ENCODE results near the gene APLF. TPM values are rescaled to one million over a fixed set of nuclear protein-coding genes. Genes with fewer than 3 reads are reported as not detected.

APLF gene
- total RNA-seq, 2 experiments from 2014 or later = 2.5 to 4.3 TPM

DNA sequence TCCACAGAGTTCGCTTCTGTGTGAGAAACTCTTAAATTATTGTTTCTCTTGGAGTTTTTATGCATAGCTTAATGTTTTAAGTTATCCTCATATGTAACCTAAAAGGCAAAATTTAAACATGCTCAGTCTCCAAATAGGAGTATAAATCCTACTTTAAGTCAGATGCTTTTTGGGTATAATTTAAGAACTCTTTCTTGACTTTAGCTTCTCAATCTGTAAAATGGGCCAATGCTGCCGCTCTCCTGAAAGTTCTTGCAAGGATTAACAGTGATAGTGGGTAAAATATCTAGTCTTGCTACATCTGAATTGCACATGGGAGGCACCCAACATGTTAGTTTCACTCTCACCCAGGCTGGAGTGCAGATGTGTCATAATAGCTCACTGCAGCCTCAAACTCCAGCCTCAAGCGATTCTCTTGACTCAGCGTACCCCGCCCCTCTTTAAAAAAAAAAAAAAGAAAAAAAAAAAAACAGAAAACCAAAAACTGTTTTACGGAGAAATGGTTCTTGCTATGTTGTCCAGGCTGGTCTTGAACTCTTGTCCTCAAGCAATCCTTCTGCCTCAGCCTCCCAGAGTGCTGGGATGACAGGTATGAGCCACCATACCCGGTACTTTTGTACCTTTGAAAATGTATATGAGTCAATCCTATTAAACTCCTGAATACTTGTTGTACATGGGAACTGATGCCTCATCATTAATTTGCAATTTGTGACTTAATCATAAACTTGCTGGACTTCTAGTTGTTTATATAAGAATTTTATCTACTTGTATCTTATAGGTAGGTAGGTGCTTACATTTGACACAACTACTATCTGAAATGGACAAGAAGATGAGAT is 2.1 kb upstream of the APLF start:
- peaks cover 44% of the 10 kb centered on the region for H3K4me1 Mint-ChIP-seq
- H3K27ac Mint-ChIP-seq = peak overlapping the region; percentile 93
- peak overlapping the region; percentile 93 for H3K4me3 Mint-ChIP-seq
- CTCF ChIA-PET = interaction anchor here (0.6 to 5.6 kb wide), 26 partner anchors 10 to 549 kb away, joined by 3 to 51 read pairs (median 7); partner anchors contain the start of gene ARHGAP25
- intact Hi-C loops (cut with DNase I, micrococcal nuclease) = loop anchor here (2.0 to 10.0 kb wide), 6 partner anchors 50 to 1177 kb away; partner anchors contain the start of genes AAK1 (in 1 of the 2) and ETAA1 (in 1 of the 2)
- no peaks in the 10 kb centered on the region for H3K9me3 Mint-ChIP-seq (ENCODE audit: low read depth)
- POLR2A ChIA-PET = interaction anchor here (0.6 to 1.1 kb wide), 3 partner anchors 171 to 275 kb away, joined by 3 read pairs; no protein-coding TSS in a partner anchor
- no peaks in the 10 kb centered on the region for H3K27me3 Mint-ChIP-seq
- DNase-seq (peak; percentile 74), ATAC-seq (peak; percentile 44)
- no peaks in the 10 kb centered on the region for H3K36me3 Mint-ChIP-seq (ENCODE audit: low read depth)

DNA sequence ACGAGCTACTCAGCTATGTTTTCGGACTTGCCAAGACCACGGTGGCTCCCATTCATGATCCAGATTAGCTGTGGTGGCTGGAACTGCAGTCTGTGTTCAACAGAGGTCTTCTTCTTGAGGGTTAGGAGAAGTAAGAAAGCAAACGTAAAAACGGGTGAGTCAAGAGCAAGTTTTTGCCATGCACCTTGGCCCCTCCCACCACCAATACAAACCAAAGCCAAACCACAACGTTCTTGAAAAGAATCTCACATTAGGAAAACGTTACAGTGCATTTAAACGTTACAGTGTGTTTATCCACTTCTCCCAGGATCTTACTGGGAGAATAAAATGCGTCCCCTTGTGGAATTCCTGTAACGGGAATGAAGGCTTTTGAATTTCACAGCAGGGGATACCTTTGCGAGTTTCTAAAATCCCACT is 1.0 kb upstream of the APLF start:
- Mint-ChIP-seq H3K27ac (peak overlapping the region; percentile 93), H3K4me1 (peaks cover 44% of the 10 kb centered on the region), H3K36me3 (ENCODE audit: low read depth) (no peaks in the 10 kb centered on the region), H3K27me3 (no peaks in the 10 kb centered on the region), H3K9me3 (ENCODE audit: low read depth) (no peaks in the 10 kb centered on the region), H3K4me3 (peak overlapping the region; percentile 93)
- DNase-seq (peak; percentile 80), ATAC-seq (peak; percentile 30)
- POLR2A ChIA-PET = interaction anchor here (0.9 to 1.3 kb wide), 2 partner anchors 251 to 404 kb away, joined by 5 read pairs; partner anchors contain the start of gene C1D
- CTCF ChIA-PET = interaction anchor here (0.7 to 5.6 kb wide), 20 partner anchors 9 to 459 kb away, joined by 3 to 51 read pairs (median 4); partner anchors contain the start of gene ARHGAP25
- intact Hi-C loops (cut with DNase I, micrococcal nuclease) = loop anchor here (1.0 to 10.0 kb wide), 12 partner anchors 48 to 1724 kb away; partner anchors contain the start of genes AAK1 (in 1 of the 2), ARHGAP25 (in 1 of the 2), C2orf42 (in 1 of the 2) and ETAA1 (in 1 of the 2)

DNA sequence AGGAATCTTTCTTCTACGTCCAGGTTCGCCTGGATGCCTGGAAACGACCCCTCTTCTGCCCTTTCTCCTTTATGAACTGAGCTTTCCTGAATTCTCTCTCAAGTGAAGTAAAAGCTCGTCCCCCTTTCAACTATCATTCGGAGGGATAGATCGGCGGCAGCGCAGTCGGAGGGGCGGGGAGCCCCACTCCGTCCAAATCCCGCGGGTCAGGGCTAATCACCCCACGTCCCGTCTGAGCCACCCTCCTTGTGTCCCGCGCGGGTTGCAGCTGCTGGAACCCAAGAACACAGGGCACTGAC is 658 bp upstream of the APLF start:
- Mint-ChIP-seq H3K4me3 (peak overlapping the region; percentile 93), H3K9me3 (ENCODE audit: low read depth) (no peaks in the 10 kb centered on the region), H3K27ac (peak overlapping the region; percentile 93), H3K27me3 (no peaks in the 10 kb centered on the region), H3K4me1 (peaks cover 44% of the 10 kb centered on the region), H3K36me3 (ENCODE audit: low read depth) (no peaks in the 10 kb centered on the region)
- intact Hi-C loops (cut with DNase I, micrococcal nuclease) = loop anchor here (1.0 to 10.0 kb wide), 19 partner anchors 48 to 1724 kb away; partner anchors contain the start of genes AAK1 (in 1 of the 2), ARHGAP25 (in 1 of the 2), C2orf42 (in 1 of the 2) and ETAA1 (in 1 of the 2)
- ChIA-PET CTCF (interaction anchor here (0.8 to 5.6 kb wide), 13 partner anchors 21 to 459 kb away, joined by 3 to 51 read pairs (median 5); partner anchors contain the start of gene ARHGAP25), POLR2A (interaction anchor here (0.9 to 1.3 kb wide), 2 partner anchors 250 to 404 kb away, joined by 5 read pairs; partner anchors contain the start of gene C1D)
- ATAC-seq (peak; percentile 18), DNase-seq (no peak)

DNA sequence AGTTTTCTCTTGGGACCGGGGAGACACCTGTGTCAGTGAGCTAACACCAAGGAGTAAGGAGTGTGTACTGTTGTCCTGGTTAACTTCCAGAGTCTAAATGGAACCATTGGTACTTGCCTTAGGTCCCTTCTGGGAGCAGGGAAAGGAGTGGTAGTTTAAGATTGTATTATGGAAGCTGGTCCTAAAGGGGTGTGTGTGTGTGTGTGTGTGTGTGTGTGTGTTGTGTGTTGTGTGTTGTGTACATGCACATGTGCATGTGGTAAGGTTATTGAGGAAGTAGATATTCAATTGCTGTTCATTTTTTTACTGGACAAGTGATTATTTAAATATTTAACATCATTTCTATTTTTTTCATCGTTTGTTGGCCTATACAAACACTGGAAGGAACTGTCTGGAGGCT is 1.4 kb downstream of the APLF start:
- no peak overlapping the region for H3K27ac Mint-ChIP-seq
- ATAC-seq = no peak
- H3K36me3 Mint-ChIP-seq (ENCODE audit: low read depth) = no peaks in the 10 kb centered on the region
- CTCF ChIA-PET = interaction anchor here (0.6 to 2.2 kb wide), 7 partner anchors 13 to 456 kb away, joined by 3 to 8 read pairs (median 4); no protein-coding TSS in a partner anchor
- H3K9me3 Mint-ChIP-seq (ENCODE audit: low read depth) = no peaks in the 10 kb centered on the region
- no peak for DNase-seq
- no peaks in the 10 kb centered on the region for H3K27me3 Mint-ChIP-seq
- peaks cover 53% of the 10 kb centered on the region for H3K4me1 Mint-ChIP-seq
- POLR2A ChIA-PET = no interaction called here
- intact Hi-C loops (cut with DNase I, micrococcal nuclease) = loop anchor here (5.0 to 10.0 kb wide), 5 partner anchors 46 to 1174 kb away; partner anchors contain the start of genes AAK1 (in 1 of the 2) and ETAA1 (in 1 of the 2)
- H3K4me3 Mint-ChIP-seq = peak overlapping the region; percentile 93

DNA sequence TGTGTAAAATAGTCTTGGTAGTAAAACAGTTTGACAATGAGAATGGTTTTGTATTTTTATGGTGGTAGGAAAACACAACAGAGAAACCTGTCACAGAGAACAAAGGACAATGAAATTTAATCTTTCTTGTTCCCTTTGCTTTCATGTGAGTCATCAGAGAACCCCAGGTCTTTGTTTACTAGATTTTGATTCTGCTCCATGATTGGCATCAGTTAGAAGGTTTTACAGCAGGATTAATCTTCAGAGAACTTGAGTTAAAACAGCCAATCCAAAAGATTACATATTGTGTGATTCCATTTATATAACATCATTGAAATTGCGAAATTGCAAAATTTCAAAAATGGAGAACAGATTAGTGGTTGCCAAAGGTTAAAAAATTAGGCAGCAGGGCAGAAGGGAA is 2.5 kb downstream of the APLF start:
- Mint-ChIP-seq H3K27ac (no peak overlapping the region), H3K4me3 (no peak overlapping the region), H3K36me3 (ENCODE audit: low read depth) (no peaks in the 10 kb centered on the region), H3K27me3 (no peaks in the 10 kb centered on the region), H3K9me3 (ENCODE audit: low read depth) (no peaks in the 10 kb centered on the region), H3K4me1 (peaks cover 44% of the 10 kb centered on the region)
- POLR2A ChIA-PET = no interaction called here
- CTCF ChIA-PET = interaction anchor here (2.2 kb wide), 1 partner anchor 455 kb away, joined by 7 read pairs; no protein-coding TSS in a partner anchor
- ATAC-seq = no peak
- intact Hi-C loops (cut with DNase I, micrococcal nuclease) = loop anchor here (5.0 to 10.0 kb wide), 5 partner anchors 45 to 1172 kb away; partner anchors contain the start of genes AAK1 (in 1 of the 2) and ETAA1 (in 1 of the 2)
- no peak for DNase-seq

DNA sequence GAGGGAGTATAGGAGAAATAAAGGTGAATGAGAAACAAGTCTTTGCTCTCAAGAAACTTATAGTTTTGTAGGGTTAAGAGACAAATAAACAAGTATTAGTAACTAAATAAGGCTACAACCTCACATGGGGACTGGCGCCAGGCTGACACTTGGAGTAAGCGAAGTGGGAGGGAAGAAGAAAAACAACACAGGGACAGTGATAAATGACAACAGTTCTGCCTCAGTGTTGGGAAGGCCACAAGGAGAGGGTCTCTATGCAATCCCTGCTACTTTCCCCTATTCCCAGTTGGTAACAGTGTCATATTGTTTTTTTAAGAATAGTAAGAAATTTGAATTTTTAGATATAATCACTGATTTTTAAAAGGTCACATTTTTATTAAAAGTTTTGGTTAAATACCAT is 4.0 kb downstream of the APLF start:
- ATAC-seq (no peak), DNase-seq (no peak)
- ChIA-PET POLR2A (no interaction called here), CTCF (interaction anchor here (0.6 to 1.8 kb wide), 4 partner anchors 8 to 238 kb away, joined by 3 to 6 read pairs (median 3); no protein-coding TSS in a partner anchor)
- Mint-ChIP-seq H3K4me3 (no peak overlapping the region), H3K9me3 (ENCODE audit: low read depth) (no peaks in the 10 kb centered on the region), H3K36me3 (ENCODE audit: low read depth) (no peaks in the 10 kb centered on the region), H3K27ac (no peak overlapping the region), H3K27me3 (no peaks in the 10 kb centered on the region), H3K4me1 (peaks cover 29% of the 10 kb centered on the region)
- intact Hi-C loops (cut with DNase I, micrococcal nuclease) = no loop called here

DNA sequence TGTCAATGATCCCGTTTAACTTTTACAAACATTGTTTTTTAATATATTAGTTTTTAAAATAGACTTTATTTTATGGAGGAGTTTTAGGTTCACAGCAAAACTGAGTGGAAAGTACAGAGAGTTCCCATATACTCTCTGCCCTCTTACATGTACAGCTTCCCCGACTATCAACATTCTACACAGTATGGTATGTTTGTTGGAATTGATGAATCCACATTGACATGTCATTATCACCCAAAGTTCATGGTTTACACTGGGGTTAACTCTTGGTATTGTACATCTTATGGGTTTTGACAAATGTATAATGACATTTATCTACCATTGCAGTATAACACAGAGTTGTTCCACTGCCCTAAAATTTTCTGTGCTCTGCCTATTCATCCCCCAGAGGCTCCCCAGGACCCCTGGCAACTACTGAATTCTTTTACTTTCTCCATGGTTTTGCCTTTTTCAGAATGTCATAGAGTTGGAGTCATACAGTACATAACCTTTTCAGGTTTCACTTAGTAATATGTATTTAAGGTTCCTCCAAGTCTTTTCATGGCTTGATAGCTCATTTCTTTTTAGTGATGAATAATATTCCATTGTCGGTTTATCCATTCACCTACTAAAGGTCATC is 5.5 kb downstream of the APLF start:
- POLR2A ChIA-PET = no interaction called here
- intact Hi-C loops (cut with DNase I, micrococcal nuclease) = no loop called here
- no peaks in the 10 kb centered on the region for H3K27me3 Mint-ChIP-seq
- peak; percentile 55 for ATAC-seq
- H3K27ac Mint-ChIP-seq = no peak overlapping the region
- no peak for DNase-seq
- no peaks in the 10 kb centered on the region for H3K36me3 Mint-ChIP-seq (ENCODE audit: low read depth)
- H3K4me3 Mint-ChIP-seq = no peak overlapping the region
- H3K4me1 Mint-ChIP-seq = peaks cover 28% of the 10 kb centered on the region
- no peaks in the 10 kb centered on the region for H3K9me3 Mint-ChIP-seq (ENCODE audit: low read depth)
- CTCF ChIA-PET = interaction anchor here (1.2 to 2.1 kb wide), 3 partner anchors 9 to 279 kb away, joined by 3 to 6 read pairs (median 5); no protein-coding TSS in a partner anchor

DNA sequence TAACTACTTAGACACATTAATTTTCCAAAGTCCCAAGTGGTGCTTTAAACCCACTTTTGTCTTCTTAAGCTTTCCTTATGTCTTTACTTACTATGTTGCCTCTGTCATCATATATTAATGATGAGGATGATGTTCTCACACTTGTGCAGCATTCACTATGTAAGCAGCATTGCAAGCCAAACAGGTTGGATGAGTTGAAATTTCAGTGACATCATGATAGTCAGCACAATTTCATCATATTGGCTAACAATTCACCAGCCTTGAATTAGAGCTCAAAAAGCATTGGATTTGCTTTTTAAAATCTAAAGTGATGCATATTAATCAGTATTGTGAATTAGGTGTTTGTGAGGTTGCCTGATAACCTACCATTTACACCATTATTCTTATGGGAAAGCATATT is 7.7 kb downstream of the APLF start:
- POLR2A ChIA-PET = no interaction called here
- CTCF ChIA-PET = interaction anchor here (1.4 to 1.7 kb wide), 2 partner anchors 9 to 12 kb away, joined by 3 to 8 read pairs; no protein-coding TSS in a partner anchor
- no peaks in the 10 kb centered on the region for H3K27me3 Mint-ChIP-seq
- DNase-seq (no peak), ATAC-seq (no peak)
- no peak overlapping the region for H3K27ac Mint-ChIP-seq
- H3K4me1 Mint-ChIP-seq = peaks cover 10% of the 10 kb centered on the region
- H3K9me3 Mint-ChIP-seq (ENCODE audit: low read depth) = no peaks in the 10 kb centered on the region
- H3K4me3 Mint-ChIP-seq = no peak overlapping the region
- H3K36me3 Mint-ChIP-seq (ENCODE audit: low read depth) = no peaks in the 10 kb centered on the region
- intact Hi-C loops (cut with DNase I, micrococcal nuclease) = no loop called here

DNA sequence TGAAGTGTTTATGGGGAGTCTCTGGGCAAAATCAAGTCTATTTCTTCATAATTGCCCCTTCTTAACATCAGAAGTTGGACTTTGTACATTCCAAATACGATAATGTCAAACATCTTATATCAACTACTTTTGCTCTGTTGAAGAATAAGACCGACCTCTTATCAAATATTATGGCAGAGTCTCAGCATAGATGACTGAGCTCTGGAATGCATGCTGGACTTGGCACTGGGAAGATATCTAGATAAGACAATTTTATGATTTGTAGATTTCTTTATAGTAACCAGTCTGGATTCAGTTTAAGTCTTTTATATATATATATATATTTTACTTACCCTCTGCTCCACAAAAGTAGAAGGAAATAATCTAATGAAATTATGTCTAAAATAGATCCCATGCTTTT is 8.2 kb downstream of the APLF start:
- ATAC-seq (no peak), DNase-seq (no peak)
- Mint-ChIP-seq H3K4me1 (peaks cover 9% of the 10 kb centered on the region), H3K9me3 (ENCODE audit: low read depth) (no peaks in the 10 kb centered on the region), H3K27me3 (no peaks in the 10 kb centered on the region), H3K27ac (no peak overlapping the region), H3K36me3 (ENCODE audit: low read depth) (no peaks in the 10 kb centered on the region), H3K4me3 (no peak overlapping the region)
- intact Hi-C loops (cut with DNase I, micrococcal nuclease) = no loop called here
- CTCF ChIA-PET = interaction anchor here (1.4 to 1.7 kb wide), 2 partner anchors 10 to 12 kb away, joined by 3 to 8 read pairs; no protein-coding TSS in a partner anchor
- POLR2A ChIA-PET = no interaction called here

DNA sequence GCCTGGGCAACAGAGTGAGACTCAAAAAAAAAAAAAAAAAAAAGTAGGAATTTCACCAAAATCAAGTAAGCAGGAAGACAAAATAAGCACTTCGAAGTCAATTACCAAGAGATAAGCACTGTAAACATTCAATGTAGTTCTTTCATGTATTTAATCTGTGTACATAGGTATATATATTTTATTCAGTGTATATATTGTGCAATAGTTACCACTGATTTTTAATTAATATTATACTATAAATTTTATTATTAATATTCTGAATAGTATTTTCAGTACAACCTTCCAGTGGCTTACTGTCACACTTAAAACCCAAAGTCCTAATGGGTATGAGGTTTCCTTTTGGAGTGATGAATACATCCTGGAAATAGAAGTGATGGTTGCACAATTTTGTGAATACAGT is 9.1 kb downstream of the APLF start:
- DNase-seq (no peak), ATAC-seq (no peak)
- peaks cover 9% of the 10 kb centered on the region for H3K4me1 Mint-ChIP-seq
- no peak overlapping the region for H3K27ac Mint-ChIP-seq
- intact Hi-C loops (cut with DNase I, micrococcal nuclease) = no loop called here
- no peaks in the 10 kb centered on the region for H3K9me3 Mint-ChIP-seq (ENCODE audit: low read depth)
- H3K4me3 Mint-ChIP-seq = no peak overlapping the region
- H3K27me3 Mint-ChIP-seq = no peaks in the 10 kb centered on the region
- no peaks in the 10 kb centered on the region for H3K36me3 Mint-ChIP-seq (ENCODE audit: low read depth)
- POLR2A ChIA-PET = no interaction called here
- CTCF ChIA-PET = interaction anchor here (1.6 kb wide), 1 partner anchor 11 kb away, joined by 5 read pairs; no protein-coding TSS in a partner anchor

DNA sequence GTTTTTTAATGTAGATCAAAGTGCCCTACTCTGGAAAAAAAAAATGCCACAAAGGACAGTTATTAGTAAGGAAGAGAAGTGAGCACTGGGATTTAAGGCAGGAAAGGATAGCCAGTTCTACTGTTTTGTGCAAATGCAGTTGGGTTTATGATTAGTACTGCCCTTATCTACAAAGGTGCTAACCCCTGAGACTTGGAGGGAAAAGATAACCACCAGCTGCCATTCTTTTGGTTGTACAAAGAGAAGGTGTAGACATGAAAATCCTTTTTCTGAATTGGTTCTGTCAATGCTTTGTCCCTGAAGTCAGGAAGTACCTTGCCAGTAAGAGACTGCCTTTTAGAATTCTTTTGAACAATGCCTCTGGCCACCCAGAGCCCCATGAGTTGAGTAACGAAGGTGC is 11.3 kb downstream of the APLF start:
- Mint-ChIP-seq H3K36me3 (ENCODE audit: low read depth) (no peaks in the 10 kb centered on the region), H3K27ac (no peak overlapping the region), H3K9me3 (ENCODE audit: low read depth) (no peaks in the 10 kb centered on the region), H3K27me3 (no peaks in the 10 kb centered on the region), H3K4me1 (no peaks in the 10 kb centered on the region), H3K4me3 (no peak overlapping the region)
- CTCF ChIA-PET = interaction anchor here (0.6 to 1.6 kb wide), 3 partner anchors 9 to 61 kb away, joined by 3 to 6 read pairs (median 3); no protein-coding TSS in a partner anchor
- DNase-seq (no peak), ATAC-seq (no peak)
- intact Hi-C loops (cut with DNase I, micrococcal nuclease) = no loop called here
- POLR2A ChIA-PET = no interaction called here

All from activated CD4-positive, alpha-beta T cell treated with anti-CD3 and anti-CD28 coated beads for 36 hours (primary cell).